HG03520 (cell line): Measurements from ENCODE around the gene TAF4B.
"Not testable (repeated sequence)": the region's sequence is repeated elsewhere in the genome, so short reads cannot be mapped to it uniquely, and the experiment has no call there.

Experiments
- ATAC-seq: cut with Tn5 transposase; IDR thresholded peaks from one replicate; pipeline ENCODE4 v1.9.1; 2021; ENCODE audit warnings: mild to moderate bottlenecking, moderate library complexity; ENCODE audit not compliant: unreplicated experiment

TAF4B gene

GRCh38 chr18:26237363-26237762, 11.1 kb downstream of the TAF4B start:
- ATAC-seq: not testable (repeated sequence)

GRCh38 chr18:26238718-26239117, 12.5 kb downstream of the TAF4B start:
- not testable (repeated sequence) for ATAC-seq

GRCh38 chr18:26242392-26242791, 16.1 kb downstream of the TAF4B start:
- ATAC-seq: not testable (repeated sequence)

GRCh38 chr18:26245434-26245833, 19.2 kb downstream of the TAF4B start:
- not testable (repeated sequence) for ATAC-seq

- ATAC-seq: no peak
Observed at GRCh38 chr18:26252411-26252810, 26.2 kb downstream of the TAF4B start.

GRCh38 chr18:26254808-26255207, 28.6 kb downstream of the TAF4B start:
- ATAC-seq: peak; percentile 45

GRCh38 chr18:26255695-26256622, 29.7 kb downstream of the TAF4B start:
- ATAC-seq: no peak

- no peak for ATAC-seq
Observed at GRCh38 chr18:26258711-26259110, 32.5 kb downstream of the TAF4B start.

GRCh38 chr18:26259416-26259815, 33.2 kb downstream of the TAF4B start:
- ATAC-seq: not testable (repeated sequence)

GRCh38 chr18:26262156-26262555, 35.9 kb downstream of the TAF4B start:
- no peak for ATAC-seq

- no peak for ATAC-seq
Observed at GRCh38 chr18:26267357-26267930, 41.2 kb downstream of the TAF4B start.

GRCh38 chr18:26268454-26268853, 42.2 kb downstream of the TAF4B start:
- no peak for ATAC-seq

- no peak for ATAC-seq
Observed at GRCh38 chr18:26271917-26272549, 45.8 kb downstream of the TAF4B start.

GRCh38 chr18:26277374-26277773, 51.1 kb downstream of the TAF4B start:
- ATAC-seq: no peak

GRCh38 chr18:26279428-26279827, 53.2 kb downstream of the TAF4B start:
- ATAC-seq: no peak

GRCh38 chr18:26286008-26286407, 59.8 kb downstream of the TAF4B start:
- ATAC-seq: no peak

GRCh38 chr18:26287644-26288043, 61.4 kb downstream of the TAF4B start:
- no peak for ATAC-seq

- no peak for ATAC-seq
Observed at GRCh38 chr18:26290385-26290784, 64.1 kb downstream of the TAF4B start.

- ATAC-seq: no peak
Observed at GRCh38 chr18:26293982-26294381, 67.7 kb downstream of the TAF4B start.

- ATAC-seq: no peak
Observed at GRCh38 chr18:26298107-26298506, 71.9 kb downstream of the TAF4B start.

- ATAC-seq: no peak
Observed at GRCh38 chr18:26301681-26302080, 75.4 kb downstream of the TAF4B start.

GRCh38 chr18:26303222-26303621, 77.0 kb downstream of the TAF4B start:
- not testable (repeated sequence) for ATAC-seq
